Cerebellar cortex (tissue), 1 donor: Measurements from ENCODE around the gene IFNAR2.
"Not testable (repeated sequence)": the region's sequence is repeated elsewhere in the genome, so short reads cannot be mapped to it uniquely, and the experiment has no call there.

ENCODE experiments used
- DNase-seq: peaks from one replicate; pipeline ENCODE4 v3.0.0-alpha.2; 2015; ENCODE audit warnings: low spot score

IFNAR2 gene

DNA sequence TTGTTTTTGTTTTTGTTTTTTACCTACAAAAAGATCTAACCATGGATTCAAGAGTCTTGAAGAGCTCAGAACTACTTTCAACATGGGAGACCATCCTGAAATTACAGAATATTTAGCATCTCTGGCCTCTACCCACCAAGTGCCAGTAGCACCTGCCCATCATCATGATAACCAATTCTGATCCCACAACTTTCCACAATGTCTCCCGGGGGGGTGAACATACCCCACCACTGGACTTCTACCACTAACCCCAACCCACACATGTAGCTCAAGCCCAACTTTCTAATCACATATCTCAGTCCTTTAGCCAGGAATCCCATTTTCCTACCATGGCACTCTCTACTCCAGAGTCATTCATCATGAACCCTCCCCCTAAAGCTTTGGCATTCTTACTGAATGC is 15.7 kb upstream of the IFNAR2 start:
- DNase-seq, result no peak

DNA sequence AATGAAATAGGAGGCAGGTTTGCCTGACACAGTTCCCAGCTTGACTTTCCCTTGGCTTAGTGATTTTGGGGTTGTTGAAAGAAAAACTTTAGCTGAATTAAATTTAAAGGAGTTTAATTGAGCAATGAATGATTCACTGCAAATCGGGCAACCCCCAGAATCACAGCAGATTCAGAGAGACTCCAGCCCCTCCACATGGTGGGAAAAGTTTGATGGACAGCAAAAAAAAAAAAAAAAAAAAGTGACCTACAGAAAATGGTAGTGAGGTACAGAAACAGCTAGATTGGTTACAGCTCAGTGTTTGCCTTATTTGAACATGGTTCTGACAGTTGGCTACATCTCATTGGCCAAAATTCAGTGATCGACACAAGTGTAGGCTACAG is 12.6 kb upstream of the IFNAR2 start:
- DNase-seq, result no peak

DNA sequence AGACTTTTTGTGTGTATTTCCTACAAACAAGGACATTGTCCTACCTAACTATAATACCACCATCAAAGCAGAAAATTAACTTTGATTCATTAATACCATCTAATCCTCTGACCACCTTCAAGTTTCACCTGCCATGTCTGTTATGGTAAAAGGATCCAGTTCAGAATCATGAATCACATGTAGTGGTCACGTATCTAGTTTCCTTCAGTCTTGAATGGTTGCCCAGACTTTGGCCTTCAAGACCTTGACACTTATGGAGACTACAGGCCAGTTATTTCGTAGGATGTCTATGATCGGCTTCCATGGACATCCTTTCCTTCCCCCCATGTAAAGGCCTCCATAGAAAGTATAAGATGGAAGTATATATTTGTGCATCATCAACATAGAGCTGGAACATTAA is 10.4 kb upstream of the IFNAR2 start:
- DNase-seq, result no peak

DNA sequence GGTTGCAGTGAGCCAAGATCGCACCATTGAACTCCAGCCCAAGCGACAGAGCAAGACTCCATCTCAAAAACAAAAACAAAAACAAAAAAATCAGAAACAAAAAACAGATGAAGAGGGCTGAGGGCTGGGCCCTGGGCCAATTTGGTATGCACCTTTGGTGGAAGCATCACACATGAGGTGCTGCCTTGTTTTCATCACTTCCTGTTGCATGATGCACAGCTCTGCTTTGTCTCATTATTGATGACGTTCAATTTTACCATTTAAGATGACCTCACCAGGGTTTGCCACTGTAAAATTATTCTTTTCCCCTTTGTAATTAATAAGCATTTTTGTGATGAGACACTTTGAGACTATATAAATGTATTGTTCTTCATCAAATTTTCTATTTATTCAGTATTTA is 9.8 kb upstream of the IFNAR2 start:
- DNase-seq, result no peak

DNA sequence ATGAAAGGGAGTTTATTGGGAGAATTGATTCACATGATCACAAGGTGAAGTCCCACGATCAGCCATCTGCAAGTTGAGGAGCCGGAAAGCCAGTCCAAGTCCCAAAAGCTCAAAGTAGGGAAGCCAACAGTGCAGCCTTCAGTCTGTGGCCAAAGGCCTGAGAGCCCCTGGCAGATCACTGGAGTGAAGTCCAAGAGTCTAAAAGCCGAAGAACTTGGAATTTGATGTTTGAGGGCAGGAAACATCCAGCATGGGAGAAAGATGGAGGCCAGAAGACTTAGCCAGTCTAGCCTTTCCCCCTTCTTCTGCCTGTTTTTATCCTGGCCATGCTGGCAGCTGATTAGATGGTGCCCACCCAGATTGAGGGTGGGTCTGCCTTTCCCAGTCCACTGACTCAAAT is 4.4 kb upstream of the IFNAR2 start:
- DNase-seq, result not testable (repeated sequence)

DNA sequence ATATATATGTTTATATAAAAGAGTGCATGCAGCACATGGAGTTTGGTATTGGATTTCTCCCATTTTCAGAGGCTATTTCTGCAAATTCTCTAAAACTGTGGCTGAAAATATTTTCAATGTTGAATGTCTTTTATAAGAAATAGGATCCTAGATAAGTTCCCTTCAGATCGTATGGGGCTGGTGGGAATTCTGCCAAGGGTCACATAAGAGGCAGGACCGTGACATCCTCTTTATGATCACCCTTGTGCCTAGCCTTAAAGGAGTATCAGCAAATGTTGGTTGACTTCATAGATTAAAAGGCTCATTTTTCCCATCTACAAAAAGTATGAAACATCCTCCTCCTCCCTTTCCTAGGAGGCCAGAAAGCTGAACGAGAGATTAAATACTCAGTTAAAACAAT is 1.3 kb upstream of the IFNAR2 start:
- no peak for DNase-seq

DNA sequence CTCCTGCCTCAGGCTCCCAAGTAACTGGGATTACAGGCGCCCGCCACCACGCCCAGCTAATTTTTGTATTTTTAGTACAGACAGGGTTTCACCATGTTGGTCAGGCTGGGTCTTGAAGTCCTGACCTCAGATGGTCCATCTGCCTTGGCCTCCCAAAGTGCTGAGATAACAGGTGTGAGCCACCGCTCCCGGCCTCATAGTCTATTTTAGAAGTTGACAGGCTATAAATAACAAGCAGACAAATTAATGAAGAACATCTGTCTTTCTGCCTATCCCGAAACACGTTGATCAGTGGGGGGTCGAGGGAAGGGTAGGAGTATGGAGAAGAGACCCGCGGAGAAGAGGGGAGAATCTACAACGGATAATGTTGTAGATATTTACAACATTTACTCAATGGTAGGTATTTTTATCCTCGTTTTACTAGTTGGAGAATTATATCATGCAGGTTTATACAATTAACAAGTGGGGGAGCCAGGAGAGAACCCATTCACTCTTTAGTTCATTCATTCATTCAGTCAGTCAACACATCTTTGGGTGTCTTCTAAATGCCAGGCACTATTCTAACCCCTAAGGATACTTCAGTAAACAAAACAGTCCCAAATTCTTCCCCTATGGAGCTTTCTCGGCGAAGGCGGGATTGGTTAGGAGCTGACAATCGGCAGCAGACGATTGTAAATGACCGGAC is 497 bp upstream of the IFNAR2 start:
- no peak for DNase-seq

DNA sequence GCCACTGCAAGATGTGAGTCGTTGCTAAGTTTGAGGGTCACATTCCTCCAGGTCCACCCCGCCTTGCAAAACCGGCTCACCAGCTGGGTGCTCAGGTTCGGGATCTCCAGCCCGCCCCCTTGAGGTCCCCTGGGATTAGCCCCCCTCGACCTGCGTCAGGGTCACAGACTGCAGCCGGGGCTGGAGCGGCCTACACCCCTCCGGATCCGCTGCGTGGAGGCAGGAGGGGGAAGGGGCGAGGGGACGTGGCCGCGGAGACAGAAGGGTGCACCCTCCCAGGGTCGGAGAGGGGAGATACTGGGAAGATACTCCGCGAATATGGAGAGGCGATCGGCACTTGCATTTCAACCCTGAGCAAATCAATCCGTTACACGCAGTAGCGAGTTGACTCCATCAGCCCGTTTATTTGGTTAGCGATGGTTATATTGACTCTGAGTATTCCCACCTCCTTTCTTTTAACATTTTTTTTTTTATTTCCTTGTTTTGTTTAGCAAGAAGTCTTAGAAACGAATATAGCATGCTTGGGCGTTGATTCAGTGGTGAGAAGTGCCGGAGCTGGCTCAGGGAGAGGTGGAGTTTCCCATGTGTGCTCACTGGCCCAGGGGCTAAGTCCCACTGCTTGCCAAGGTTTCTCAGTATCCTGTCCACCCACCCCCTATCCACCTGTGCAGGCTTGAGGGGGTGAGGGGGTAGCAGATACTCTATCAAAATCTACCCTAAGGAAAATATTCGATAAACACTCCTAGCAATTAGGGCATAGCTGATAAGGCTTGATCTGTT is 997 bp downstream of the IFNAR2 start:
- peak; percentile 41 for DNase-seq

DNA sequence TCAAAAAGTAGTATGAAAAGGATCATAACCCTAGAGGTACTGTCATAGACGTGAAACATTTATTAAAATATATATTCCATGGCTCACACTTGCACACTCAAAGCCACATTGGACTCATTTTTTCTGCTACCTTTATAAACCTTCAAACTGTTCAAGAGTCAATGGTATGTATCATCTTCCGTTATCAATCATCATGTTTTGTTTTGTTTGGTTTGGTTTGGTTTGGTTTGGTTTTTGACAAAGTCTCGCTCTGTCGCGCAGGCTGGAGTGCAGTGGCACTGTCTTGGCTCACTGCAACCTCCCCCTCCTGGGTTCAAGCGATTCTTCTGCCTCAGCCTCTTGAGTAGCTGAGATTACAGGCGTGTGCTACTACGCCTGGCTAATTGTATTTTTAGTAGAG is 1.8 kb downstream of the IFNAR2 start:
- DNase-seq, result no peak

DNA sequence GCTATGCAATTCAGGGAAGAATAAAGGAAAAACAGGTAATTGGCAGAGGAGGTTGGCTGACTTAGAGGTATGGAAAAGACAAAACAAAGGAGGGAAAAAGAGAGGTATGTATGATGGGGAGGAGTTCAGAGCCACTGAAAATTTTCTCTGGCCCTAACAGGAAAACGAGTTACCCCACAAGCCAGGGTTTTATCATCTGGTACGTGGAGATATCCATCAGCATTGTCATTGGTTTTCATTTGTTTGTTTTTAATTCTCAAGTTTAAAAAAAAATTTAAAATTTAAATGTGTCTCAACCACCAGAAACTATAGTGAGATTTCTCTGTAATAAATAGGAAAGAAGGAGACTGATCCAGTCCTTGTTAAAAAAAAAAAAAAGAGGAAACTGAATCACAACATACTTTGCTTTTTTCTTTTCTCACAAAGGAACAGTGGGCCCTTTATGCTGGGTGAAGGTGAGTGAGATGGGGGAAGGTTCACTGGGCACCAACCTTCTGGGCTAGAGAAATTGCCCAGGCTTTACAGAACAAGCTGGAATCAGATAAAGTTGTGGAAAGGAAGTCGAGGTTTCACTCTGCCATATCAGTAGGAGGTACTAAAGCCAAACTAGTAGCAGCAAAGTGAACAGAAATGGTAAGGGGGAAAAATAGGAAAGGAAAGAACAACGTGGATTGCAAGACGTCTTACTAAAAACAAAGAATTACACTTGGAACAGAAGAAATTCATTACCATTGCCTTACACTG is 2.7 kb downstream of the IFNAR2 start:
- DNase-seq, result no peak

DNA sequence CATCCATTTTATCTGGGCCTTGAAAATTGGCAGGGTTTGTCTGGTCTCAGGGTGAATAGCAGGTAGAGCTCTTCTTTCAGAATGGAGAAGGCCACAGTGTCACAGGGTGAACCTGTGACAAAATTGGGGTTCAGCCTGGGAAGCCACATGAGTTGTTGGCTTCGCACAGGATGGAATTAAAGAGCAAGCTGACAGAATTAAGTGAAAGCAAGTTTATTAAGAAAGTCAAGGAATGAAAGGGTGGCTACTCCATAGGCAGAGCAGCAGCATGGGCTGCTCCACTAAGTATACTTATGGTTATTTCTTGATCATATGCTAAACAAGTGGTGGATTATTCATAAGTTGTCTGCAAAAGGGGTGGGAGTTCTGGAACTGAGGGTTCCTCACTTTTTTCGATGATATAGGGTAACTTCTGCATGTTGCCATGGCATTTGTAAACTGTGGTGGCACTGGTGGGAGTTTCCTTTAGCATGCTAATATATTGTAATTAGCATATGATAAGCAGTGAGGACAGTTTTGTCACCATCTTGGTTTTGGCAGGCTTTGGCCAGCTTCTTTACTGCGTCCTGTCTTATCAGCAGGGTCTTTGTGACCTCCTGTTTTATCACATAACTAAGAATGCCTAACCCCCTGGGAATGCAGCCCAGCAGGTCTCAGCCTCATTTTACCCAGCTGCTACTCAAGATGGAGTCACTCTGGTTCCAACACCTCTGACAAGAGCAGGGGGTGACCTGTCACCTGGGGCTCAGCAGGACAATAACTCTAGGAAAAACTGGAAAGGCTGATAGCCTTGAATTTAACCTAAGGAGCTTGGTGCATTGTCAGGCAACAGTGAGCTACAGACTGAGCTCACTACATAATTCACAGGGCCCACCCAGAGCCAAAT is 5.1 kb downstream of the IFNAR2 start:
- DNase-seq, result no peak

DNA sequence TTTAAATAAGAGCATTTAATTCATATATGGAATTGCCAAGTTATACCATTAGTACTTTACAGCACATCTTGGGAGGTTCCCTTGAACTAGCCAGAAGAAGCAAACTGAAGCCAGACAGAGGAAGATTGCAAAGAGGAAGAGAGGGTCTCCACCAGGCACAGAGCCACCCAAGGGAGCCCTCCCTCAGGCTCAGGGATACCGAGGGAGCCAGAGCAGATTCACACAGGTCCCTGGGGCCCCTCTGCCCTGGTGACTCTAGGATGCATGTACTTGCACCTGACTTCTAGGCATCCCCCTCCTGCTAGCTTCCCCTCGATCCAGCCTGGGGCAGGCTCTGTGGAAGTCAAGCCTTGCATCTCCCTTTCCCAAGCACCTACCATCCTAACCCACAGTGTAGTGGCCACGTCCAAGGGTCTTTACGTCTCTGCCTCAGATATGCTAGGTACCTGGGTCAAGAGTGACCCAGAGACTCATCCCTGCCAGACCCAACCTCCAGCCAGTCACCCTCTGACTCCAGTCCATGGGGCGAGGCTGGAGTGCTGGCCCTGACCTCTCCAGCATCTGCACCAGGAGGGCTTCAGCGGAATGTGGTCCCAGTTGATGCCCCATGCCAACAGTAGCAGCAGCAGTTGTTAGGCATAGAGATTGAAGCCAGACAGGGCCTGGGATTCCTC is 6.4 kb downstream of the IFNAR2 start:
- no peak for DNase-seq

DNA sequence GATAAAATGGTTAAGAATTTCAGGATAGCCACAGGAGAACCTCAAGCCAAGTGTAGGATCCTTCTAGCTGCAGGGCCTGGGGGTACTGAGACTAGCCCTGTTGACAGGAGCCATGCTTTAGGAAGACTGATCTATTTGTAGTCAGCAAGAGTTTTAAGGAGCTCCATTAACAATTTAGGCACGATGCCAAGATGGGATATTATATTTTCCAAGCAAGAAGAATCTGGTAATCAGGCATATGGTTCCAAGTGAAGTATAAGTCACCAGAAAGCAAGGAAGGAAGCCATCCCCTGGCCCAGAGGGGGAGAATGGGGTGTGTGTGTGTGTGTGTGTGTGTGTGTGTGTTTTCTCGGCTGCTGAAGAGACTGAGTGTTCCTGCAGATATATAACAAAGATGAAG is 7.0 kb downstream of the IFNAR2 start:
- DNase-seq, result no peak

DNA sequence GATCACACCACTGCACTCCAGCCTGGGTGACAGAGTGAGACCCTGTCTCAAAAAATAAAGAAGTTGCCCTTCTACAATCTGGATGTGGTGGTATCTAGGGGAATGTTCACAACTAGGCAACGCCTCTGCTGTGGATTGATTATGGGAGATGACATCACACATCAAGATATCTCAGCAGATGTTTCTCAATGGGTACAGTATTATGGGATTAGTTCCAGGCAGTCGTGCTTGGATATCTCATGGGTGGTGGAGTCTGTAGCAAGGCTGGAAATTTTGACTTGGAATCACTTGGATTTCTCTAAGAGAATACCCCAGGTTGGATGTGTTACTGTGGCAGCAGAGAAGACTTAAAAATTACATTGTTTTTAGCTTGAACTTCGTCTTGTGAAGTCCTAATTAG is 7.7 kb downstream of the IFNAR2 start:
- DNase-seq, result no peak

DNA sequence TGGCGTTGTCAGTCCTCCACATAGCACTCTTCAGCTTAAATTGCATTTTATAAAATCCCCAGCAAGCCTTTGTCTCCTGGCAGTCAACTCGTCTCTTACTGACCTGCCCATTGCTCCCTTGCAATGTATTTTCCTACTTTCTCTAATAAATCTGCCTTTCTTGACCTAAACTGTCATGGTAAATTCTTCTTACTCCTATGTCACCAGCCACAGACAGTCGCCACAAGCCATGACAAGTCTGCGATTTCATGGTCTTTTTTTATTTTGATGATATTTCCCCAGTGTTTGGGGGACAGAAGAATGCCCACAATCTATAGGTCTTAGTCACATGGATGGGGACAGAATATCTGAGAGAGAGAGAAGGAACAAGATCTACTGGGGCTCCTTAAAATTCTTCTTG is 8.4 kb downstream of the IFNAR2 start:
- no peak for DNase-seq

DNA sequence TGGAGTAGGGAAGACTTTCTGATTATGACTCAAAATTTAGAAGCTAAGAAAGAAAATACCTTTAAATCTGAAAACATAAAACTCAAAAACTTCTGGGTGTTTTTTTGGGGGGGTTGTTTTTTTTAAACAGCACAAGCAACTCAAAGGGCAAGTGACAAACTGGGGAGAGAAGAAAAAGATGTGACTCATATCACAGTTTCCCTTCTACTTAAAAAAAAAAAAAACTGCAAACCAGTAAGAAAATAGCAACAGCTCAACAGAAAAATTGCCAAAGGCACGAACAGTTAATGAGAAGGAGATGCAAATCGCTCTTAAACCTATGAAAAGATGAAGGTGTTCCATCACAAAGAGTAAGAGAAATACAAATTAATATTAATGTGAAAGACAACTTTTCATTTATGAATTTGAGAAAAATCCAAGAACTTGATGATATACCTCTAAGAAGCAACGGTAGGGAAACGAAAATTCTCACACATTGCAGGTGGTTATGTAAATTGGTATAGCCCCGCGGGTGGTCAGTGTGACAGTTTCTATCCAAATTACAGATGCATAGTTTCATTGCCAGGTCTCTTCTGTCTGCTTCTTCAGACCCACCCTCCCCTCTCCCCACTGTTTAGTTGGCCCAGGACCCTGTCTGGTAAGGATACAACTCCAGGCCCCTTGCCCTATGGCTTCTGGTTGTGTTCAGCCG is 9.0 kb downstream of the IFNAR2 start:
- no peak for DNase-seq

DNA sequence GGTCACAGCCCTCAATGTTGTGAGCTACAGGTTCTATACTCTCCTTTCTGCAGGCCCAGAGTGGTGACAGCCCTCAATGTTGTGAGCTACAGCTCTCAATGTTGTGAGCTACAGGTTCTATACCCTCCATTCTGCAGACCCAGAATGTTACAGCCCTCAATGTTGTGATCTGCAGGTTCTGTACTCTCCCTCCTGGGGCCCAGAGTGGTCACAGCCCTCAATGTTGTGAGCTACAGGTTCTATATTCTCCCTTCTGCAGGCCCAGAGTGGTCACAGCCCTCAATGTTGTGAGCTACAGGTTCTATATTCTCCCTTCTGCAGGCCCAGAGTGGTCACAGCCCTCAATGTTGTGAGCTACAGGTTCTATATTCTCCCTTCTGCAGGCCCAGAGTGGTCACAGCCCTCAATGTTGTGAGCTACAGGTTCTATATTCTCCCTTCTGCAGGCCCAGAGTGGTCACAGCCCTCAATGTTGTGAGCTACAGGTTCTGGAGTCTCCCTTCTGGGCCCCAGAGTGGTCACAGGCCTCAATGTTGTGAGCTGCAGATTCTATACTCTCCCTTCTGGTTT is 9.9 kb downstream of the IFNAR2 start:
- not testable (repeated sequence) for DNase-seq

DNA sequence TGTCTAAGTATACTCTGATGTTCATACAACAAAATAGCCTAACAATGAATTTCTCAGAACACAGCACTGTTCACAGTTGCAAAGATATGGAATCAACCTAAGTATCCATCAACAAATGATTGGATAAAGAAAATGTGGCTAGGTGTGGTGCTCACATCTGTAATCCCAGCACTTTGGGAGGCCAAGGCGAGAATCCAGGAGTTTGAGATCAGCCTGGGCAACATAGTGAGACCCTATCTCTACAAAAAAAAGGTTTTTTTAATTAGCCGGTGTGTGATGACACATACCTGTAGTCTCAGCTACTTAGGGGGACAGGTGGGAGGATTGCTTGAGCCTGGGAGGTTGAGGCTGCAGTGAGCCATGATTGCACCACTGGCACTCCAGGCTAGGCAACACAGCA is 10.7 kb downstream of the IFNAR2 start:
- no peak for DNase-seq

DNA sequence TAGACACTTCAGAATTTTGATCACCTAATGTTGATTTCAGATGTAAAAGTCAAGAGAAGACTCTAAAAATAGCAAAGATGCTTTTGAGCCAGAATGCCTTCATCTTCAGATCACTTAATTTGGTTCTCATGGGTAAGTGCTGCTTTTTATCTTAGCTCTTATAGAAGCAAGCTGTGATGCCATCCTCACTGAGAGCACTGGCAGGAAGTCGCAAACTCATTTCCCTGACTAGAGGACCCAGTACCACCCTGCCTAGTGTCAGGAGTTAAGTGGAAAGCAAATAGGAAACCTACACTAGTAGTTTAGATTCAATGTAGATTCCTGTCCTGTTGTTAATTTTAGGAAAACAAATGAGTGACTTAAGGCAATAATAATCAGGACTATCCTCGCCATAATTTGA is 12.1 kb downstream of the IFNAR2 start:
- DNase-seq, result no peak

DNA sequence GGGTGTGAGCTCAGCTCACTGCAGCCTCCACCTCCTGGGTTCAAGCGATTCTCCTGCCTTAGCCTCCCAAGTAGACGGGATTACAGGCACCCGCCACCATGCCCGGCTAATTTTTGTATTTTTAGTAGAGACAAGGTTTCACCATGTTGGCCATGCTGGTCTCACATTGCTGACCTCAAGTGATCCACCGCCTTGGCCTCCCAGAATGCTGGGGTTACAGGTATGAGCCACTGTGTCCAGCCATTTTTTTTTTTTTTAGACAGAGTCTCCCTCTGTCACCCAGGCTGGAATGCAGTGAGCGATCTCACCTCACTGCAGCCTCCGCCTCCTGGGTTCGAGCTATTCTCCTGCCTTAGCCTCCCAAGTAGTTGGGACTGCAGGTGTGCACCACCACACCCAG is 13.1 kb downstream of the IFNAR2 start:
- not testable (repeated sequence) for DNase-seq
